GM13977 (cell line): ENCODE results near the gene MTERF4.

Experiments
- DNase-seq: peaks from one replicate; pipeline ENCODE4 v3.0.0; 2012; ENCODE audit warnings: low spot score
- in situ Hi-C: fragments of 300-500 bp; cut with MboI; formaldehyde crosslinking; loops from one replicate; pipeline ENCODE4 v1.12.0; 2022; ENCODE audit warnings: low sequenced_read_pairs, low pct_unique_long_range_greater_than_20kb, mixed read lengths, inconsistent platforms; ENCODE audit not compliant: unreplicated experiment
- TF ChIP-seq, protein P1 (sequence below): IDR thresholded peaks from 2 replicates; pipeline ENCODE4 v1.5.1; 2012; ENCODE audit warnings: mild to moderate bottlenecking, control low read depth; ENCODE audit not compliant: insufficient read depth; ENCODE audit errors: extremely low read depth, missing control alignments

The MTERF4 gene

DNA sequence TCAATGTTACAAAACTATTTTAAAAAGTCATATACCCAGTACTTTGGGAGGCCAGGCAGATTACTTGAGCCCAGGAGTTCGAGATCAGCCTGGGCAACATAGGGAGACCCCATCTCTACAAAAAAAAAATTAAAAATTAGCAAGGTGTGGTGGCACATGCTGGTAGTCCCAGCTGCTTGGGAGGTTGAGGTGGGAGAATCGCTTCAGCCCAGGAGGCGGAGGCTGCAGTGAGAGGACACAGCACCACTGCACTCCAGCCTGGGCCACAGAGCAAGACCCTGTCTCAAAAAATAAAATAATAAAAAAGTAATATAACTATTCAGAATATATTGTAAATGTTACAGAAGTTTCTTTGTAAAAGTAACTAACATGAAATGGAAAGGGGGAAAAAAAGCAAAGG lies 45.2 kb upstream of the MTERF4 start:
- DNase-seq: no peak
- TF ChIP-seq, protein P1, sequence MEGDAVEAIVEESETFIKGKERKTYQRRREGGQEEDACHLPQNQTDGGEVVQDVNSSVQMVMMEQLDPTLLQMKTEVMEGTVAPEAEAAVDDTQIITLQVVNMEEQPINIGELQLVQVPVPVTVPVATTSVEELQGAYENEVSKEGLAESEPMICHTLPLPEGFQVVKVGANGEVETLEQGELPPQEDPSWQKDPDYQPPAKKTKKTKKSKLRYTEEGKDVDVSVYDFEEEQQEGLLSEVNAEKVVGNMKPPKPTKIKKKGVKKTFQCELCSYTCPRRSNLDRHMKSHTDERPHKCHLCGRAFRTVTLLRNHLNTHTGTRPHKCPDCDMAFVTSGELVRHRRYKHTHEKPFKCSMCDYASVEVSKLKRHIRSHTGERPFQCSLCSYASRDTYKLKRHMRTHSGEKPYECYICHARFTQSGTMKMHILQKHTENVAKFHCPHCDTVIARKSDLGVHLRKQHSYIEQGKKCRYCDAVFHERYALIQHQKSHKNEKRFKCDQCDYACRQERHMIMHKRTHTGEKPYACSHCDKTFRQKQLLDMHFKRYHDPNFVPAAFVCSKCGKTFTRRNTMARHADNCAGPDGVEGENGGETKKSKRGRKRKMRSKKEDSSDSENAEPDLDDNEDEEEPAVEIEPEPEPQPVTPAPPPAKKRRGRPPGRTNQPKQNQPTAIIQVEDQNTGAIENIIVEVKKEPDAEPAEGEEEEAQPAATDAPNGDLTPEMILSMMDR: no peak
- in situ Hi-C loops: no loop called here

DNA sequence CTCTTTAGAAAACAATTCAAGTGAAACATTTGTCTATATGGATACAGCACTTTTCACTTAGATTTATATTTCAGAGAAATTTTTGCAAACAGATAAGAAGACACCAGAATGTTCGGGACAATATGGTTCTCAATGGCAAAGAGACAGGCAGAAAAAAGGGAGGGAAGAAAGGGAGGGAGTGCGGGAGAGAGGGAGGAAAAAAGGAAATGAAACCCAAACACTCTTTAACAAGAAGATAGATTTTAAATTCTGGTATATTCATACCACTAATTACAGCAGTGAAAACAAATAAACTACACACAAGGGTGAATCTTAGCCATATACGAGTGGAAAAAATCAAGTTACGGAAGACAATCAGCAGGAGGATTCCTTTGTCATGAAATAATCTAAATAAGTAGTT lies 44.2 kb upstream of the MTERF4 start:
- in situ Hi-C loops: no loop called here
- TF ChIP-seq, protein P1: no peak
- no peak for DNase-seq

DNA sequence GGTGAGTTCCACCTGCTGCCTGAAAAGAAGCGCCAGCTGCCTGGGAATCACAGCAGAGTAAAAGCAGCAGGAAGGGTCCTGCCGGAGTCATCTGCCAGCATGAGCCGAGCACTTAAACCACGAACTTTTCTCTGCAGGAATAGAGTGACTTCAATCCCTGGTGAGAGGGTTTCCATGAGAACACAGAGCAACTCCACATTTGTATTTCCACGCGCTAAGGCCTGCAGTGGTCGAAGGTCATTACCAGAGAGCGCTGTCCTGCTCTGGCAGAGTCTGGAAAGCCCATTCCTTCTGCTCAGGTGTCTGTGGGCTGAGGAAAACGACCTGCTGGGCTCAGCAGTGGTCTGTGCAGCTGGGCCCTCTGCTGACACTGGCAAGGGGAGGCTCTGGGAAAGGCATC lies 40.5 kb upstream of the MTERF4 start:
- in situ Hi-C loops: no loop called here
- DNase-seq: no peak
- TF ChIP-seq, protein P1: no peak

DNA sequence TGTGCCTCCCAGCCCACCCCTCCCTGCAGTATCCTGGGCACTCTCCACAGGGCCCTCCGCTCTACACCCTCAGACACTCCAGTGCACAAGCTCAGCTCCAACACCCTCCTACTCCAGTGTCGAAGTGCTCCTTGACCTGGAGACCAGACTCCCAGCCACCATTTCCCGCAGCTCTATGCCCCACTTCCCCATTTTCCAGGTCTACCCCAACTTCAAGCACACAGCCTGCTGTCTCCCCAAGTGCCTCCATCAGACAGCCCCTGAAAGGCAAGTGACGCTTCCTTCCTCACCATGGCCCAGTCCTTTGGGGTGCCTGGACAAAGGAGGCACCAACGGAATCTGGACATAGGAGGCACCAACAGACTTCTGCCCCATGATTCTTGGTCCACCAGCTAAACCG lies 40.0 kb upstream of the MTERF4 start:
- TF ChIP-seq, protein P1: no peak
- no peak for DNase-seq
- in situ Hi-C loops: no loop called here

DNA sequence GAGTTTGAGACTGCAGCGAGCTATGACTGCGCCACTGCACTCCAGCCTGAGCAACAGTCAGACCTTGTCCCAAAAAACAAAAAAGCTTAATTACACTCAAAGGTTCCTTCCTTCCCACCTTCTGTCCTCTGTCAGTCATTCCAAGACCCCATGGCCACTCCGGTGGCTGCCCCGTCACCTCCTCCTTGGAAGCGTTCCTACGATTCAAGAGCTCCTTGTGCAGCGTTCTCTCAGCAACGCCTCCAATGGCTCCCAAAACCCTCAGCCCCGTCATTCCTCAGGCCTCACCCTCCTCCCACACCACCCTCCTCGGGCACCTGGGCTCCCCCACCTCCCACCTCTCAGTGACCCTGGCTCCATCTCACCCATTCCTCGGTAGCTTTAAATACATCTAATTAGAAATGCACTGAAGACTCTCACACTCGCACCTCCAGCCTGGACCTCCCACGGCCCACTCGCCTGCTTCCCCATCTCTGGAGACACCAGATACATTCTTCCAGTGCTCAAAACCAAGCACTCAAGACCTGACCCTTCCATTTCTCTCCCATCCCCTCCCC lies 39.2 kb upstream of the MTERF4 start:
- TF ChIP-seq, protein P1: no peak
- no peak for DNase-seq
- in situ Hi-C loops: no loop called here

DNA sequence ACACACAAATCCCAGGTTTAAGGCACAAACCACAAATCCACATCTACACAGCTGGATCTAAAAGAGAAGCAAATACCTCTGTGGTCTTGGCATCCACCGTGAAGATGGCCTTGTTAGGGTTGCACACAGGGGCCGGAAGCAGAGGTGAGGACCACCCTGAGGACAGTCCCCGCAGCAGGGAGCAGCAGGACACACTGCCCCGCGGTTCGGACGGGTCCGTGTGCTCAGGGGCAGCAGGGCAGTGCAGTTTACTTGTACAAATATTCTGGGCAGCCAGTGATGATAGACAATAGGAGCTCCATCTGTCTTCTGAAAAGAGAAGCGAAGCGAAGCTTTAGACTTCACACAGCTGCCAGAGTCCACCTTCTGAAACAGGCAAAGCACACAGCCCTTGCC lies 38.4 kb upstream of the MTERF4 start:
- no peak for DNase-seq
- TF ChIP-seq, protein P1: no peak
- in situ Hi-C loops: no loop called here
